A549 treated with Hydrocortisone at 1 μM for 4 hours (cell line): ENCODE results near the gene UBA7. TPM values are rescaled to one million over a fixed set of nuclear protein-coding genes. Genes with fewer than 3 reads are reported as not detected.

Experiments used
- total RNA-seq: library from RNA; stranded (reverse); fragments of 200-300 nt; extraction: Qiagen RNA extraction; gene quantifications from 5 replicates; pipeline ENCODE4 v1.2.3, GENCODE V29; 2022

Gene UBA7
- total RNA-seq, result 0.23 to 0.85 TPM (median 0.54 TPM) in 5 replicates

GRCh38 chr3:49813497-49814174 is at the start of gene UBA7:
UBA7 (minus strand) TSS chr3:49813953; CDS start chr3:49813787, 166 bp downstream.

GRCh38 chr3:49856181-49857005 is 42.6 kb upstream of the UBA7 start, which contains the start of gene TRAIP:
TRAIP (minus strand) TSS chr3:49856564; CDS start chr3:49856453, 111 bp downstream.

GRCh38 chr3:49802719-49803464 is 10.9 kb downstream of the UBA7 start, which contains the start of gene INKA1:
INKA1 (plus strand) TSS chr3:49803261; CDS start chr3:49803393, 132 bp downstream.

GRCh38 chr3:49799761-49800160 is 14.0 kb downstream of the UBA7 start, which contains the start of gene CDHR4:
CDHR4 (minus strand) TSS chr3:49799873; CDS start chr3:49799812, 61 bp downstream.

GRCh38 chr3:49786357-49787181 is 27.2 kb downstream of the UBA7 start, which contains the start of gene IP6K1:
IP6K1 (minus strand) TSS chr3:49786542; CDS start chr3:49748040, 38,502 bp downstream.

Other genes starting within 250 kb of the UBA7 start
- gene APEH, start 139.6 kb downstream of the UBA7 start, total RNA-seq, result 63.9 to 67.7 TPM (median 64.9 TPM) in 5 replicates
- gene MST1, start 124.5 kb downstream of the UBA7 start, total RNA-seq, result 0.97 to 2.6 TPM (median 1.9 TPM) in 5 replicates
- 11.6 to 15.1 TPM (median 13.7 TPM) in 5 replicates for gene RNF123, start 124.4 kb downstream of the UBA7 start, total RNA-seq
- gene AMIGO3, start 94.3 kb downstream of the UBA7 start, total RNA-seq, result 0.12 to 1.2 TPM (median 0.69 TPM) in 5 replicates
- 15.9 to 19.7 TPM (median 18.6 TPM) in 5 replicates for gene GMPPB, start 90.0 kb downstream of the UBA7 start, total RNA-seq
- 21.0 to 23.4 TPM (median 23.3 TPM) in 5 replicates for gene IP6K1, start 27.4 kb downstream of the UBA7 start, total RNA-seq
- gene CDHR4, start 14.1 kb downstream of the UBA7 start, total RNA-seq, result 0.15 to 0.30 TPM (median 0.26 TPM) in 5 replicates
- 1.7 to 2.8 TPM (median 2.4 TPM) in 5 replicates for gene INKA1, start 10.7 kb downstream of the UBA7 start, total RNA-seq
- gene TRAIP, start 42.6 kb upstream of the UBA7 start, total RNA-seq, result 10.8 to 14.1 TPM (median 13.6 TPM) in 5 replicates
- gene CAMKV, start 56.0 kb upstream of the UBA7 start, total RNA-seq, result 0.18 to 0.35 TPM (median 0.24 TPM) in 5 replicates
- 6.2 to 7.5 TPM (median 7.5 TPM) in 5 replicates for gene MST1R, start 89.9 kb upstream of the UBA7 start, total RNA-seq
- 6.3 to 9.9 TPM (median 8.1 TPM) in 5 replicates for gene MON1A, start 115.9 kb upstream of the UBA7 start, total RNA-seq
- 24.6 to 30.5 TPM (median 26.8 TPM) in 5 replicates for gene RBM6, start 126.2 kb upstream of the UBA7 start, total RNA-seq